ENCODE results near the gene PYM1. TPM values are rescaled to one million over a fixed set of nuclear protein-coding genes. Genes with fewer than 3 reads are reported as not detected.
A peak's percentile ranks its signal among the peaks of the same experiment; 100 is the strongest.

PYM1 gene
- total RNA-seq, 6 donors from 2014 or later = 23.0 to 47.3 (median 32.8) TPM

- H3K36me3 ChIP-seq = peaks cover 0 to 14% (median 0%) of the 10 kb centered on the region in 4 donors
- TF ChIP-seq POLR2AphosphoS5 (IDR thresholded peaks at IDR 0.05) (no peak), CTCF (IDR thresholded peaks at IDR 0.05) (no peak)
- ATAC-seq (ENCODE audit: low FRiP score in 2 of 2) (no peak), DNase-seq (no peak)
- peaks cover 21 to 43% (median 27%) of the 10 kb centered on the region in 4 donors for H3K4me1 ChIP-seq
- H3K27me3 ChIP-seq = no peaks in the 10 kb centered on the region
- H3K4me3 ChIP-seq = peak overlapping the region in 1 of 4 donors; percentile 30
- no peak overlapping the region for H3K27ac ChIP-seq
- 94 to 100% methylated on average over 1 of the region's 1 CpG for WGBS, 2 donors
- H3K9me3 ChIP-seq = no peaks in the 10 kb centered on the region
Observed at GRCh38 chr12:55934773-55935172, 7.1 kb upstream of the PYM1 start.

- TF ChIP-seq POLR2A (IDR thresholded peaks at IDR 0.05) = no peak
- no peak for TF ChIP-seq EP300 (IDR thresholded peaks at IDR 0.05)
- no peak for TF ChIP-seq CTCF (IDR thresholded peaks at IDR 0.05)
- no peak for TF ChIP-seq POLR2AphosphoS5 (IDR thresholded peaks at IDR 0.05)
- no peak for DNase-seq
- no peaks in the 10 kb centered on the region for H3K27me3 ChIP-seq
- 96 to 100% methylated on average over 1 of the region's 1 CpG for WGBS, 2 donors
- H3K27ac ChIP-seq = no peak overlapping the region
- ATAC-seq (ENCODE audit: low FRiP score in 2 of 2) = no peak
- no peaks in the 10 kb centered on the region for H3K9me3 ChIP-seq
- H3K4me3 ChIP-seq = peak overlapping the region in 1 of 4 donors; percentile 83
- peaks cover 0 to 14% (median 0%) of the 10 kb centered on the region in 4 donors for H3K36me3 ChIP-seq
- peaks cover 22 to 49% (median 33%) of the 10 kb centered on the region in 4 donors for H3K4me1 ChIP-seq
Observed at GRCh38 chr12:55933799-55934742, 6.4 kb upstream of the PYM1 start.

- Histone ChIP-seq H3K36me3 (peaks cover 0 to 9% (median 0%) of the 10 kb centered on the region in 4 donors), H3K27ac (peak overlapping the region in 1 of 4 donors; percentile 88), H3K4me1 (peaks cover 29 to 57% (median 40%) of the 10 kb centered on the region in 4 donors), H3K9me3 (no peaks in the 10 kb centered on the region), H3K27me3 (no peaks in the 10 kb centered on the region), H3K4me3 (peak overlapping the region in 1 of 4 donors; percentile 83)
- no peak for TF ChIP-seq POLR2AphosphoS5 (IDR thresholded peaks at IDR 0.05)
- TF ChIP-seq CTCF (IDR thresholded peaks at IDR 0.05) = no peak
- no peak for TF ChIP-seq POLR2A (IDR thresholded peaks at IDR 0.05)
- no peak for TF ChIP-seq EP300 (IDR thresholded peaks at IDR 0.05)
- 67 to 81% methylated on average over 7 of the region's 7 CpGs for WGBS, 2 donors
- DNase-seq (peak in 1 of 2 donors; percentile 31), ATAC-seq (ENCODE audit: low FRiP score in 2 of 2) (no peak)
Observed at GRCh38 chr12:55933169-55933798, 5.6 kb upstream of the PYM1 start.

- DNase-seq = peak in 1 of 2 donors; percentile 43
Observed at GRCh38 chr12:55932551-55932910, 4.8 kb upstream of the PYM1 start.

More at GRCh38 chr12:55932551-55932910, 4.8 kb upstream of the PYM1 start:
- peak; percentile 37 to 39 for ATAC-seq (ENCODE audit: low FRiP score in 2 of 2)
- TF ChIP-seq POLR2A (IDR thresholded peaks at IDR 0.05) (peak in 1 of 4 donors; percentile 3), POLR2AphosphoS5 (IDR thresholded peaks at IDR 0.05) (no peak), EP300 (IDR thresholded peaks at IDR 0.05) (no peak)
- H3K36me3 ChIP-seq = peaks cover 0 to 4% (median 0%) of the 10 kb centered on the region in 4 donors
- 6 to 9% methylated on average over 4 of the region's 4 CpGs for WGBS, 2 donors
- H3K4me1 ChIP-seq = peaks cover 32 to 61% (median 43%) of the 10 kb centered on the region in 4 donors
- no peaks in the 10 kb centered on the region for H3K9me3 ChIP-seq
- H3K4me3 ChIP-seq = peak overlapping the region; percentile 53 to 83 (median 72)
- H3K27me3 ChIP-seq = no peaks in the 10 kb centered on the region
- peak overlapping the region in 3 of 4 donors; percentile 85 to 88 (median 87) for H3K27ac ChIP-seq

Measured in upper lobe of left lung (tissue), 6 donors.